Measurements from ENCODE around the gene TBC1D22B. TPM values are rescaled to one million over a fixed set of nuclear protein-coding genes. Genes with fewer than 3 reads are reported as not detected.

Gene TBC1D22B
- total RNA-seq, 1 donor from 2014 or later, result 12.5 TPM

- DNase-seq (ENCODE audit: extremely low spot score in 2 of 2), result no peak
- Histone ChIP-seq H3K4me3 (no peak overlapping the region), H3K27me3 (no peaks in the 10 kb centered on the region), H3K9me3 (no peaks in the 10 kb centered on the region), H3K4me1 (peaks cover 5% of the 10 kb centered on the region), H3K27ac (no peak overlapping the region), H3K36me3 (peaks cover 0 to 54% of the 10 kb centered on the region in 2 donors)
- intact Hi-C loops (cut with DNase I), result no loop called here
- no peak for TF ChIP-seq CTCF (IDR thresholded peaks at IDR 0.05)
- TF ChIP-seq POLR2A (IDR thresholded peaks at IDR 0.05), result no peak
- TF ChIP-seq POLR2AphosphoS5 (IDR thresholded peaks at IDR 0.05; ENCODE audit: insufficient read depth in 1 of 2, low read depth in 1 of 2), result no peak
Observed at GRCh38 chr6:37313723-37314486, 56.3 kb downstream of the TBC1D22B start.

GRCh38 chr6:37314487-37315156 lies 57.0 kb downstream of the TBC1D22B start:
- Histone ChIP-seq H3K36me3 (peaks cover 0 to 57% of the 10 kb centered on the region in 2 donors), H3K4me1 (peaks cover 12% of the 10 kb centered on the region), H3K9me3 (no peaks in the 10 kb centered on the region), H3K27ac (no peak overlapping the region), H3K27me3 (no peaks in the 10 kb centered on the region), H3K4me3 (no peak overlapping the region)
- TF ChIP-seq CTCF (IDR thresholded peaks at IDR 0.05), result no peak
- TF ChIP-seq POLR2A (IDR thresholded peaks at IDR 0.05), result no peak
- TF ChIP-seq POLR2AphosphoS5 (IDR thresholded peaks at IDR 0.05; ENCODE audit: insufficient read depth in 1 of 2, low read depth in 1 of 2), result no peak
- intact Hi-C loops (cut with DNase I), result no loop called here
- DNase-seq (ENCODE audit: extremely low spot score in 2 of 2), result no peak

- no peaks in the 10 kb centered on the region for H3K27me3 ChIP-seq
- intact Hi-C loops (cut with DNase I), result no loop called here
- peaks cover 0 to 57% of the 10 kb centered on the region in 2 donors for H3K36me3 ChIP-seq
- no peak for DNase-seq (ENCODE audit: extremely low spot score in 2 of 2)
- no peaks in the 10 kb centered on the region for H3K9me3 ChIP-seq
- no peak overlapping the region for H3K27ac ChIP-seq
- H3K4me1 ChIP-seq, result peaks cover 12% of the 10 kb centered on the region
- TF ChIP-seq POLR2AphosphoS5 (IDR thresholded peaks at IDR 0.05; ENCODE audit: insufficient read depth in 1 of 2, low read depth in 1 of 2) (no peak), POLR2A (IDR thresholded peaks at IDR 0.05) (no peak), CTCF (IDR thresholded peaks at IDR 0.05) (no peak)
- H3K4me3 ChIP-seq, result no peak overlapping the region
Observed at GRCh38 chr6:37315157-37315515, 57.6 kb downstream of the TBC1D22B start.

DNA sequence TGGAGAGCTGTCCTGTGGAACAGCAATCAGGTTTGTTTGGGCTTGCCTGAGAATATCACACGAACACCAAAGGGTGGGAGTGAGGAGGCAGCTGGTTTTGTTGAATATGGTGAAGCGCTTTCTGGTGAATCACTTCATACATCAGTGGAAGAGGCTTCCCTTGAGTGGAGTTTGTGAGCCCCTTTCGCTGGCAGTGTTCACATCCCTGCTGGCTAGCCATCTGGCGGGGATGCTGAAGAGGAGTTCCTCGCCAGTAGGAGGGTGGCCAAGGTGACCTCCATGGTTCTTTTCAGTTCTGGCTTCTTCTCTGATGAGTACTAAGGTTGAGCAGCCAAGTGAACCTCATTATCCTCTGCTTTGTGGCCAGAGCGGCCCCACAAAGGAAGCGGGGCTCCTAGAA lies 58.5 kb downstream of the TBC1D22B start:
- Histone ChIP-seq H3K4me1 (peaks cover 12% of the 10 kb centered on the region), H3K9me3 (no peaks in the 10 kb centered on the region), H3K27ac (no peak overlapping the region), H3K4me3 (no peak overlapping the region), H3K27me3 (no peaks in the 10 kb centered on the region), H3K36me3 (peaks cover 0 to 57% of the 10 kb centered on the region in 2 donors)
- intact Hi-C loops (cut with DNase I), result no loop called here
- DNase-seq (ENCODE audit: extremely low spot score in 2 of 2), result no peak
- TF ChIP-seq POLR2A (IDR thresholded peaks at IDR 0.05) (no peak), POLR2AphosphoS5 (IDR thresholded peaks at IDR 0.05; ENCODE audit: insufficient read depth in 1 of 2, low read depth in 1 of 2) (no peak), CTCF (IDR thresholded peaks at IDR 0.05) (no peak)
